Gastroesophageal sphincter (tissue), 4 donors: ENCODE measurements around the gene PCNX4. TPM values are rescaled to one million over a fixed set of nuclear protein-coding genes. Genes with fewer than 3 reads are reported as not detected.
A peak's percentile ranks its signal among the peaks of the same experiment; 100 is the strongest.

Experiments used
- ATAC-seq: fragments of 150-250 bp; one replicate; pipeline ENCODE4 v1.9.1; 2016; ENCODE audit warnings: mild to moderate bottlenecking, moderate library complexity
- H3K27ac ChIP-seq, 4 donors: fragments of 200-600 bp; sonication (generic) in 3 of 4; 1 replicate in 3 of 4; 2 replicates in 1 of 4; pipeline ENCODE4 v1.5.1; 2016 to 2019
- H3K27me3 ChIP-seq: fragments of 200-600 bp; sonication (generic); one replicate; pipeline ENCODE4 v1.5.1; 2019
- H3K36me3 ChIP-seq, 2 donors: fragments of 200-600 bp; sonication (generic); one replicate each; pipeline ENCODE4 v1.5.1; 2019; ENCODE audit warnings: control low read depth in 1 of 2
- H3K4me1 ChIP-seq, 3 donors: fragments of 200-600 bp; sonication (generic); 1 replicate in 2 of 3; 2 replicates in 1 of 3; pipeline ENCODE4 v1.5.1; 2016 to 2019; ENCODE audit warnings: control low read depth in 2 of 3
- H3K4me3 ChIP-seq, 2 donors: fragments of 200-600 bp; sonication (generic); one replicate each; pipeline ENCODE4 v1.5.1; 2019; ENCODE audit warnings: mild to moderate bottlenecking in 1 of 2, moderate library complexity in 1 of 2
- H3K9me3 ChIP-seq, 3 donors: fragments of 200-600 bp; sonication (generic); one replicate each; pipeline ENCODE4 v1.5.1; 2017 to 2019; ENCODE audit warnings: control low read depth in 2 of 3
- CTCF ChIP-seq, 4 experiments: fragments of 200-600 bp in 2 of 4; fragments of 450-650 bp in 2 of 4; sonication (generic) in 1 of 4; IDR thresholded peaks; one replicate each; pipeline ENCODE4 v1.5.1; 2017 to 2019; ENCODE audit warnings: antibody characterized with exemption in 4 of 4, mild to moderate bottlenecking in 2 of 4, moderate library complexity in 2 of 4
- EP300 ChIP-seq: sonication (generic); formaldehyde crosslinking; IDR thresholded peaks from one replicate; pipeline ENCODE4 v1.6.1; 2017; ENCODE audit warnings: antibody characterized with exemption, mild to moderate bottlenecking
- POLR2A ChIP-seq, 2 donors: fragments of 450-650 bp; IDR thresholded peaks; one replicate each; pipeline ENCODE4 v1.6.1; 2017; ENCODE audit warnings: antibody characterized with exemption in 2 of 2, mild to moderate bottlenecking in 2 of 2, moderate library complexity in 1 of 2
- POLR2AphosphoS5 ChIP-seq: sonication (generic); formaldehyde crosslinking; IDR thresholded peaks from one replicate; pipeline ENCODE4 v1.6.1; 2017; ENCODE audit warnings: antibody characterized with exemption
- WGBS, 2 donors: methylation state at CpG; one replicate each; pipeline ENCODE4 v1.1.5; 2018; ENCODE audit warnings: low coverage in 1 of 2; 5-methylcytosine and 5-hydroxymethylcytosine counted together
- total RNA-seq, 4 donors: library from RNA; depleted of rRNA; stranded (reverse); fragments of >200 nt; gene quantifications; one replicate each; pipeline ENCODE4 v1.1.0, GENCODE V29; 2016

The PCNX4 gene
- total RNA-seq, 4 donors from 2014 or later: 30.0 to 65.7 (median 40.2) TPM

- H3K9me3 ChIP-seq: no peaks in the 10 kb centered on the region
- no peak for ATAC-seq
- TF ChIP-seq POLR2AphosphoS5 (no peak), POLR2A (IDR thresholded peaks at IDR 0.05) (no peak), CTCF (IDR thresholded peaks at IDR 0.05) (peak; percentile 40 to 55 (median 53)), EP300 (no peak)
- no peaks in the 10 kb centered on the region for H3K36me3 ChIP-seq
- H3K4me1 ChIP-seq: no peaks in the 10 kb centered on the region
- H3K27me3 ChIP-seq: no peaks in the 10 kb centered on the region
- H3K4me3 ChIP-seq: no peak overlapping the region
- no peak overlapping the region for H3K27ac ChIP-seq
Observed at GRCh38 chr14:60064491-60065072, 27.1 kb upstream of the PCNX4 start.

DNA sequence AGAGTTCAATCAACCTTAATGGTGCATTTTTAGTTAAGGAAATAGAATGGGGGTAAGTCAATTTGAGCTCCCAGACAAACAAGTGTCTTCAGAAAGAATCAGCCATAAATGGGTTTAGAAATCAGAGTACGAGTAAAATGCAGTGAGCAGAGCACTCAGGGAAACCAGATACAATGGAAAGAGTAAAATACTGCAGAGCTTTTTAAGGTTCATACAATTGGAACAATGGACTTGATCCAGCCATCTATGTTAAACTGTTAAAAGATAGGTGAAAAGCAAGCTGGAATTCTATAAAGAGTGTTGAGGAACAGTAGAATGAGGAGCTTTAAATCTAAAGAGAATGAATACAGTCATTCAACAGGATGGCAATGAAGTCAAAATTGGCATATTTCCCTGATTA, 23.8 kb upstream of the PCNX4 start:
- Histone ChIP-seq H3K27me3 (no peaks in the 10 kb centered on the region), H3K9me3 (no peaks in the 10 kb centered on the region), H3K4me3 (no peak overlapping the region), H3K27ac (no peak overlapping the region), H3K4me1 (no peaks in the 10 kb centered on the region), H3K36me3 (no peaks in the 10 kb centered on the region)
- no peak for ATAC-seq
- TF ChIP-seq CTCF (IDR thresholded peaks at IDR 0.05) (no peak), EP300 (no peak), POLR2A (IDR thresholded peaks at IDR 0.05) (no peak), POLR2AphosphoS5 (no peak)
- 83 to 92% methylated on average over 1 of the region's 1 CpG for WGBS, 2 donors

DNA sequence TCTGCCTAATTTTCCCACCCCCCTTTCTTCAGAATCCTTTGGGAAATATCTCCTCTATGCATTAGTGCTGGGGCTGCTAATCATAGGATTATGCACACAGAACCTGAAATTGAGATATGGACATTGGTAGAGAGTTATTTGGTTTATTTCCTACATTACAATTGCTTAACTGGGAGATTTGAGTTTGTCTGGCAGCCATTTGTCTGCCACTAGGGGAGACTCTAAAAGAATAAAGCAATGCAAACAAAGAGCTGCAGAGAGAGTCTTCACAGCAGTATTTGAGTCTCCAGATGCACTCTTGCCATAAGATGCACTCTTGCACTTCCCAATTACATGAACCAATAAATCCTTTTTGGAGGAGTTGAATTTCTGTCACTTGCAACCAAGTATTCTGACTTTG, 12.0 kb upstream of the PCNX4 start:
- TF ChIP-seq POLR2A (IDR thresholded peaks at IDR 0.05) (no peak), EP300 (no peak), CTCF (IDR thresholded peaks at IDR 0.05) (no peak), POLR2AphosphoS5 (no peak)
- no peaks in the 10 kb centered on the region for H3K36me3 ChIP-seq
- no peak overlapping the region for H3K4me3 ChIP-seq
- H3K27me3 ChIP-seq: no peaks in the 10 kb centered on the region
- ATAC-seq: no peak
- H3K27ac ChIP-seq: no peak overlapping the region
- no peaks in the 10 kb centered on the region for H3K9me3 ChIP-seq
- H3K4me1 ChIP-seq: no peaks in the 10 kb centered on the region

GRCh38 chr14:60085085-60085484, 6.6 kb upstream of the PCNX4 start:
- no peak for ATAC-seq
- H3K4me1 ChIP-seq: no peaks in the 10 kb centered on the region
- H3K9me3 ChIP-seq: no peaks in the 10 kb centered on the region
- no peaks in the 10 kb centered on the region for H3K36me3 ChIP-seq
- TF ChIP-seq POLR2A (IDR thresholded peaks at IDR 0.05): no peak
- TF ChIP-seq POLR2AphosphoS5: no peak
- no peak for TF ChIP-seq CTCF (IDR thresholded peaks at IDR 0.05)
- no peak for TF ChIP-seq EP300
- no peaks in the 10 kb centered on the region for H3K27me3 ChIP-seq
- no peak overlapping the region for H3K4me3 ChIP-seq
- no peak overlapping the region for H3K27ac ChIP-seq

DNA sequence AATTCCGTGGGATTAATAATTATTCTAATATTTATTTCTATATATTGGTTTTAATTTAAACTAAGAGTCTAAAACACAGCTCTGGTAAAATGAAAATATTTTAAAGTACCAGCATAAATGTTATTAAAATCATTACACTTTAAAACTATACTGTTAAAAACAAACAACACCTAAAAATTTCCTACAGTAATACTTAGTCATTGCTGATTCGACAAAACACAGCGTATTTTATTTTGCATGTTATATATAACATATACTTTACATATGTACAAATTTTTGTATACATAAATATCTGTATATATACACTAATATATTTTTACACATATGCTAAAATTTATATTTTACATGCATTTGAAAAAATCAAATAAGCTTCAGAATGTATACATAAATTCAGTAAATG, 6.0 kb upstream of the PCNX4 start:
- H3K36me3 ChIP-seq: no peaks in the 10 kb centered on the region
- no peak overlapping the region for H3K27ac ChIP-seq
- TF ChIP-seq POLR2AphosphoS5: no peak
- no peak for TF ChIP-seq POLR2A (IDR thresholded peaks at IDR 0.05)
- TF ChIP-seq EP300: no peak
- no peak for TF ChIP-seq CTCF (IDR thresholded peaks at IDR 0.05)
- no peaks in the 10 kb centered on the region for H3K9me3 ChIP-seq
- peaks cover 0 to 5% (median 0%) of the 10 kb centered on the region in 3 donors for H3K4me1 ChIP-seq
- no peak overlapping the region for H3K4me3 ChIP-seq
- WGBS, 2 donors: 90 to 96% methylated on average over 3 of the region's 3 CpGs
- H3K27me3 ChIP-seq: no peaks in the 10 kb centered on the region
- no peak for ATAC-seq
